Calu3 (cell line): ENCODE measurements around the gene EPN3. TPM values are rescaled to one million over a fixed set of nuclear protein-coding genes. Genes with fewer than 3 reads are reported as not detected.

Experiments
- BruUV-seq: library from RNA; stranded (reverse); fragments of 400-500 nt; replicated peaks from 2 replicates; lab custom pipeline; 2021; lab: Mats Ljungman, UMichigan
- CTCF ChIA-PET: fragments of 300-600 bp; sonication (Branson Sonifier 250); formaldehyde crosslinking; loops from one replicate; lab custom pipeline; 2022; ENCODE audit warnings: antibody characterized with exemption; lab: Charles Lee
- DNase-seq: peaks from one replicate; pipeline ENCODE4 v3.0.0; 2022
- H3K27ac Mint-ChIP-seq: one replicate; pipeline ENCODE4 v1.8.0; 2022; ENCODE audit warnings: mixed read lengths; ENCODE audit not compliant: unreplicated experiment
- H3K27me3 Mint-ChIP-seq: one replicate; pipeline ENCODE4 v1.8.0; 2022; ENCODE audit warnings: mixed read lengths; ENCODE audit not compliant: unreplicated experiment
- H3K36me3 Mint-ChIP-seq: one replicate; pipeline ENCODE4 v1.8.0; 2022; ENCODE audit warnings: mild to moderate bottlenecking, moderate library complexity, mixed read lengths; ENCODE audit not compliant: insufficient read depth, unreplicated experiment
- H3K4me1 Mint-ChIP-seq: one replicate; pipeline ENCODE4 v1.8.0; 2022; ENCODE audit warnings: mild to moderate bottlenecking, low read depth, mixed read lengths; ENCODE audit not compliant: unreplicated experiment
- H3K4me3 Mint-ChIP-seq: one replicate; pipeline ENCODE4 v1.8.0; 2022; ENCODE audit warnings: mild to moderate bottlenecking, low read depth, moderate library complexity, mixed read lengths; ENCODE audit not compliant: unreplicated experiment
- H3K9me3 Mint-ChIP-seq: one replicate; pipeline ENCODE4 v1.8.0; 2022; ENCODE audit warnings: low read depth, mixed read lengths; ENCODE audit not compliant: unreplicated experiment
- CTCF ChIP-seq: fragments of 200-600 bp; IDR thresholded peaks from one replicate; pipeline ENCODE4 v1.8.0; 2022; ENCODE audit warnings: antibody characterized with exemption; ENCODE audit not compliant: unreplicated experiment
- intact Hi-C: fragments of 100-400 bp; cut with micrococcal nuclease; formaldehyde crosslinking; loops from one replicate; pipeline ENCODE4 v1.10.0; 2022; ENCODE audit not compliant: unreplicated experiment
- total RNA-seq: library from RNA; stranded (reverse); gene quantifications from 2 replicates; pipeline ENCODE4 v1.2.3, GENCODE V29; 2022

The EPN3 gene
- total RNA-seq, 1 experiment from 2014 or later, result 41.9 TPM

- Mint-ChIP-seq H3K9me3 (no peaks in the 10 kb centered on the region), H3K4me3 (no peak overlapping the region), H3K27me3 (peaks cover 19% of the 10 kb centered on the region), H3K36me3 (no peaks in the 10 kb centered on the region), H3K4me1 (no peaks in the 10 kb centered on the region), H3K27ac (no peak overlapping the region)
- TF ChIP-seq CTCF, result no peak
- BruUV-seq, result no TSS peak
- no peak for DNase-seq
- CTCF ChIA-PET, result interaction anchor here (0.6 kb wide), 1 partner anchor 9 kb away, joined by 3 read pairs; no protein-coding TSS in a partner anchor
- intact Hi-C loops, result no loop called here
Observed at GRCh38 chr17:50524838-50525237, 7.7 kb upstream of the EPN3 start.

GRCh38 chr17:50527155-50527762 is 5.3 kb upstream of the EPN3 start:
- Mint-ChIP-seq H3K27ac (no peak overlapping the region), H3K27me3 (peaks cover 20% of the 10 kb centered on the region), H3K9me3 (no peaks in the 10 kb centered on the region), H3K4me3 (no peak overlapping the region), H3K4me1 (peaks cover 15% of the 10 kb centered on the region), H3K36me3 (peaks cover 7% of the 10 kb centered on the region)
- no peak for TF ChIP-seq CTCF
- intact Hi-C loops, result no loop called here
- no TSS peak for BruUV-seq
- no peak for DNase-seq
- CTCF ChIA-PET, result interaction anchor here (0.6 kb wide), 1 partner anchor 232 kb away, joined by 6 read pairs; no protein-coding TSS in a partner anchor

GRCh38 chr17:50527949-50528474 is 4.5 kb upstream of the EPN3 start:
- Mint-ChIP-seq H3K27ac (no peak overlapping the region), H3K4me1 (peaks cover 16% of the 10 kb centered on the region), H3K9me3 (no peaks in the 10 kb centered on the region), H3K27me3 (peaks cover 20% of the 10 kb centered on the region), H3K4me3 (no peak overlapping the region), H3K36me3 (peaks cover 15% of the 10 kb centered on the region)
- CTCF ChIA-PET, result interaction anchor here (0.6 kb wide), 2 partner anchors 130 to 231 kb away, joined by 3 to 6 read pairs; no protein-coding TSS in a partner anchor
- no peak for TF ChIP-seq CTCF
- no TSS peak for BruUV-seq
- no peak for DNase-seq
- intact Hi-C loops, result no loop called here

DNA sequence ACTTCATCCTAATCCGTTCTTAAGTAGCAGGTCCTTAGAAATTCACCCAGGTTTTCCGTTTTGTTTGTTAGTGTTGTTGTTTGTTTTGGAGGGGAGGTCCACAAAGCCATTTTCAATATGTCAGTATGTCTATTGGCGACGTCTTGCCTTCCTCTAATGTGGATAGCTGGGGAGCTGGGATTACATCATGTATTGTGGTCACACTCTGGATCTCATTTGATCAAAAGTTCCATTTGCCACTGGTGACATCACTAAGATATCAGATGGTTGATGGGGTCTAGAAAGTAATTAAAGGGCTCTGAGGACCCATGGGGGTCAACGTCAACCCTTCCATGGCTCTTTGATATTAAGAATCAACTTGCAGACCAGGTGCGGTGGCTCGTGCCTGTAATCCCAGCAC is 2.7 kb upstream of the EPN3 start:
- BruUV-seq, result no TSS peak
- H3K27ac Mint-ChIP-seq, result no peak overlapping the region
- no peak for TF ChIP-seq CTCF
- H3K27me3 Mint-ChIP-seq, result peaks cover 20% of the 10 kb centered on the region
- CTCF ChIA-PET, result no interaction called here
- no peak for DNase-seq
- H3K9me3 Mint-ChIP-seq, result no peaks in the 10 kb centered on the region
- H3K4me3 Mint-ChIP-seq, result no peak overlapping the region
- H3K36me3 Mint-ChIP-seq, result peaks cover 33% of the 10 kb centered on the region
- H3K4me1 Mint-ChIP-seq, result peaks cover 34% of the 10 kb centered on the region
- intact Hi-C loops, result loop anchor here (5.0 kb wide), 1 partner anchor 33 kb away; no protein-coding TSS in a partner anchor
